Epidermal melanocyte (primary cell): ENCODE measurements around the gene NPFFR2.
"Not testable (repeated sequence)": the region's sequence is repeated elsewhere in the genome, so short reads cannot be mapped to it uniquely, and the experiment has no call there.

Source experiments
- DNase-seq: peaks from one replicate; pipeline ENCODE4 v3.0.0; 2011; ENCODE audit warnings: low spot score; ENCODE audit not compliant: insufficient read length

Gene NPFFR2

DNA sequence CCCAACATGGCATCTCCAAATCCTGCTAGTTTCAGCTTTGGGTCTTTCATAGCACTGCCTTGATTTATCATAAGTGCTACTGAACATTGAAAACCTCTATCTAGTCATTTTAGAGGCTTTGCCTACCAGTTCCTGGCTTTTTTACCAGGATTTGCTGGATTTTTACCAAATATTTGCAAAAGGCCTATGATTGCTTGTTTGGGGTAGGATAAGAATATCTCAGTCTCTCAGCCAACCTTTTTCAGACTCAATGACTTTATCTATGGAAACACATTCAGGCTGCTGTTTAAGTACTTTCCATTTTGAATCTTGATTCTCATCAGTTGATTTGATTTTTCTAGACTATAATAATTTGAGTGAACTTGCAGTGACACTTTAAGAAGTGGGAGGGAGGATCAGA is 80.1 kb downstream of the NPFFR2 start:
- no peak for DNase-seq

DNA sequence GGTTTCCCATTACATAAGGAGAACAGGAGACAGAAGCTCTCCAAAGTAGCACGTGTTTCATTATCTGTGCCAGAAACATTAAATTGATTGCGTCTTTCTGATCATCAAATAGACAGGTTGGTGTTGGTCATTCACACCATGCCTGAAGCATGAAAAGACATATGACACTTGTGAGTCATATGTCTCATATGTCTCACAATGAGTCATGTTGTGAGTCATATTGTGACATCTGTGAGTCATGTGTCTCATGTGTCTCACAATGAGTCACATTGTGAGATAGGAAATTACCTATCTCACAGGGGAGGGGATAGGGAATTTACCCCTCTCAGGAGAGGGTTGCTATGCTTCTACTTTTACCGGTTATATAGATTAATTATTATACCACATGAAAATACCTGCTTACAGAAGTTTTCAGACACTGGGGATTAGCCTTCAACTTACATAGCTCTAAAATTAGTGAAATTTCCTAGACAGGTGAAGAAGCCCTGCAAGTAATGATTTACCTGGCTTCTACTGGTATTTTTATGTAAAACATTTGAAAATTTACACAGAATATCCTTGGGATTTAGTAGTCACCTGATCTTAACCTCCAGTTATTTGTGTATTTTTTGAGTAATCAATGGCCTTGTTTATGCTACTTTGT is 80.8 kb downstream of the NPFFR2 start:
- no peak for DNase-seq

DNA sequence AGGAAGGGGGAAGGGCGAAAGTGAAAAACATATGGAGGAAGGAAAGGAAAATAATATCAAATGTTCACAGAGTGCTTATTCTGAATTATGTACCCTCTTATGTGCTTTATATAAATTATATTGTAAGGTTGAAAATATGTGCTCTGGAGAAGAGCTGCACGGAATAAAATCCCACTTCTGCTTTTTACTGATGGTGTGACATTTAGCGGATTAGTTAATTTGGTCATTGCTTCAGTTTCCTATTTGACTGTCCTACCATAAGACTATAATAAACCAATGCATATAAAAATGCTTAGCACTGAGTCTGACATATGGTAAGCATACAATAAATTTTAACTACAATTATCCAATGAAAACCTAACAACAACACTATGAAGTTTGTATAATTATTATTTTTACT is 86.2 kb downstream of the NPFFR2 start:
- DNase-seq: no peak

DNA sequence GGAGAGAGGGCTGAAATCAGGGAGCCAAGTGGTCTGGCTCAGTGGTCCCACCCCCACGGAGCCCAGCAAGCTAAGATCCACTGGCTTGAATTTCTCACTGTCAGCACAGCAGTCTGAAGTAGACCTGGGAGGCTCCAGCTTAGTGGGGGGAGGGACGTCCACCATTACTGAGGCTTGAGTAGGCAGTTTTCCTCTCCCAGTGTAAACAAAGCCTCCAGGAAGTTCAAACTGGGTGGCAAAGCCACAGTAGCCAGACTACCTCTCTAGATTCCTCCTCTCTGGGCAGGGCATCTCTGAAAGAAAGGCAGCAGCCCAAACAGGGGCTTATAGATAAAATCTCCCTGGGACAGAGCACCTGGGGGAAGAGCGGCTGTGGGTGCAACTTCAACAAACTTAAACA is 88.1 kb downstream of the NPFFR2 start:
- no peak for DNase-seq

DNA sequence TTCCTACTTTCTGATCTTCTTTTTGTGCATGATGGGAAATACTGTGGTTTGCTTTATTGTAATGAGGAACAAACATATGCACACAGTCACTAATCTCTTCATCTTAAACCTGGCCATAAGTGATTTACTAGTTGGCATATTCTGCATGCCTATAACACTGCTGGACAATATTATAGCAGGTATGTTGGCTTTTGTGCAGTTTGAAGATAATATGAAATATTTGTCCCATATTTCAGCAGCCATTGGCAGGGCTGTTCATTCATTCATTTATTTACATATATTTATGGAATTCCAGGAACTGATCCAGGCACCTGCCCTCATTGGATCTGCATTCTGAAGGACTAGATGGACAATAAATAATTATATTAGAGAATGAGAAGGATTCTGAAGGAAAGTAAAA is 96.9 kb downstream of the NPFFR2 start:
- DNase-seq: no peak

DNA sequence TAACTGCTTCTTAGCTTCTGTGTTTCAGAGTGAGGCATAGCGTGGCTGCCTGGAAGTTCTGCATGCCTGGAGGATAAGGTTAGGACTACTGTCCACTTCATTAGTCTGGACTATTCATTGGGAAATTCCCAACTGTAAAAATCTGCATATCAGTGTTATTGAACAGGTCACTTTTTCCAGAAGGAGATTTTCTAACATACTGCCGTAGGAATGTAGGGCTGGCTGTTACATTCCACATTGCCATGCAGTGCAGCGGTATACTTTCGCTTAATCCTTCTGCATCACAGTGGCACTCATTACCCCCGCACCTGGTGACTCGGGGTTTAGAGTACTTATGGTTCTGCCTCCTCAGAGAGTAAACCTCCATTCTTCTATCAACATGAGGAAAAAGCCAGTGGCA is 104.6 kb downstream of the NPFFR2 start:
- DNase-seq: no peak

DNA sequence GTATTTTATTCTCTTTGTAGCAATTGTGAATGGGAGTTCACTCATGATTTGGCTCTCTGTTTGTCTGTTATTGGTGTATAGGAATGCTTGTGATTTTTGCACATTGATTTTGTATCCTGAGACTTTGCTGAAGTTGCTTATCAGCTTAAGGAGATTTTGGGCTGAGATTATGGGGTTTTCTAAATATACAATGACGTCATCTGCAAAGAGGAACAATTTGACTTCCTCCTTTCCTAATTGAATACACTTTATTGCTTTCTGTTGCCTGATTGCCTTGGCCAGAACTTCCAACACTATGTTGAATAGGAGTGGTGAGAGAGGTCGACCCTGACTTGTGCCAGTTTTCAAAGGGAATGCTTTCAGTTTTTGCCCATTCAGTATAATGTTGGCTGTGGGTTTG is 108.2 kb downstream of the NPFFR2 start:
- DNase-seq: not testable (repeated sequence)

DNA sequence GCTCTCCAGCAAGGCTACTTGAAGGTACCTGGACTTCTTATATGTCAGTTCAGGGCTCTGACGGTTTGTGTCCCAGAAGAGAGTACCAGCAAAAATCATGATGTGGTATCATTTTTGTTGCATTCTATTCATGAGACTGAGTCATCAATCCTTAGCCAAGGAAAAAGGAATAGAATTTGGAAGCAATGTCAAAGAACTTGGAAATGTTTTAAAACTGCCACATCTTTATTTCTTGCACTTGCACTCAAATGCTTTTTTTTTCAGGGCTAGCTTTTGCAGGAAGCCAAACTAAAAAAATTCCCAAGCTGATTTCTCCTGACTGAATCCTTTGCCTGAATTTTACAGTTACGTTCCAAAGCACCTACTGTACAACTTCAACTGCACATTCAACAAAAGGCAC is 112.4 kb downstream of the NPFFR2 start:
- DNase-seq: no peak

DNA sequence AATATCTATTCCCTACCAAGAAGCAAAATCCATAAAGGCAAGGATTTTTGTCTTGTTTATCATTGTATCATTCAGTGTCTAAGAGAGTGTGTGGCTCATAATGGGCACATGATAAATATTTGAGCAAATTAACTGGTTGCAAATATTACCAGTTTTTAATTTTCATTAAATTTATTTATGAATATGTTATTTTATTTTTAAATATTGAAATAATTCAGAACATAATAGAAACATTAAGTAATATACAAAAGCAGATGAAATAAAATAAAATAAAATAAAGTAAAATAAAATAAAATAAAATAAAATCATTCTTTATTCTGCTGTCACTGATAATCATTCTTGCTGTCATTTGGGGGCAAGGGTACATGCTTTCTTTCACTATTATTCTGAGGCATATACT is 120.9 kb downstream of the NPFFR2 start:
- DNase-seq: no peak

DNA sequence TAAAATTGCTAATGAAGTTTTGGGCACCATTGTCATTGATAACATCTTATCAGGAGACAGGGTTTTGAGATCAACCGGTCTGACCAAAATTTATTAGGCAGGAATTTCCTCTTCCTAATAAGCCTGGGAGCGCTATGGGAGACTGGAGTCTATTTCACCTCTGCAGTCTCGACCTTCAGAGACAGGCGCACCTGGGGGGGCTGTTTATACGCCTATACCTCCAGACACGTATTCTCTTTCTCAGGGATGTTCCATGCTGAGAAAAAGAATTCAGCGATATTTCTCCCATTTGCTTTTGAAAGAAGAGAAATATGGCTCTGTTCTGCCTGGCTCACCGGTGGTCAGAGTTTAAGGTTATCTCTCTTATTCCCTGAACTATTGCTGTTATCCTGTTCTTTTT is 121.8 kb downstream of the NPFFR2 start:
- not testable (repeated sequence) for DNase-seq

DNA sequence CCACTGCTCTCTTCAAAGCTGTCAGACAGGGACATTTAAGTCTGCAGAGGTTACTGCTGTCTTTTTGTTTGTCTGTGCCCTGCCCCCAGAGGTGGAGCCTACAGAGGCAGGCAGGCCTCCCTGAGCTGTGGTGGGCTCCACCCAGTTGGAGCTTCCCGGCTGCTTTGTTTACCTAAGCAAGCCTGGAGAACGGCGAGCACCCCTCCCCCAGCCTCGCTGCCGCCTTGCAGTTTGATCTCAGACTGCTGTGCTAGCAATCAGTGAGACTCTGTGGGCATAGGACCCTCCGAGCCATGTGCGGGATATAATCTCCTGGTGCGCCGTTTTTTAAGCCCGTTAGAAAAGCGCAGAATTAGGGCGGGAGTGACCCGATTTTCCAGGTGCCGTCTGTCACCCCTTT is 137.5 kb downstream of the NPFFR2 start:
- DNase-seq: not testable (repeated sequence)

DNA sequence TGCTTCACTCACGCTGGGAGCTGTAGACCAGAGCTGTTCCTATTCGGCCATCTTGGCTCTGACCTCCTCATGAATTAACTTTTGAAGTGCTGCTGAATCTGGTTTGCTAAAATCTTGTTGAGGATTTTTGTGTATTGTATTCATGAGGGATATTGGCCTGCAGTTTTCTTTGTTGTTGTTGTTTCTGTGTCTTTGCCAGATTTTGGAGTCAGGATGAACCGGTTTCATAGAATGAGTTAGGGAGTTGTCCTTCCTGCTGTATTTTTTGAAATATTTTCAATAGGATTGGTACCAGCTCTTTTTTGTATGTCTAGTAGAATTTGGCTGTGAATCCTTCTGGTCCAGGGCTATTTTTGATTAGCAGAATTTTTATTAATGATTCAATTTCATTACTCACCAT is 138.1 kb downstream of the NPFFR2 start:
- no peak for DNase-seq

DNA sequence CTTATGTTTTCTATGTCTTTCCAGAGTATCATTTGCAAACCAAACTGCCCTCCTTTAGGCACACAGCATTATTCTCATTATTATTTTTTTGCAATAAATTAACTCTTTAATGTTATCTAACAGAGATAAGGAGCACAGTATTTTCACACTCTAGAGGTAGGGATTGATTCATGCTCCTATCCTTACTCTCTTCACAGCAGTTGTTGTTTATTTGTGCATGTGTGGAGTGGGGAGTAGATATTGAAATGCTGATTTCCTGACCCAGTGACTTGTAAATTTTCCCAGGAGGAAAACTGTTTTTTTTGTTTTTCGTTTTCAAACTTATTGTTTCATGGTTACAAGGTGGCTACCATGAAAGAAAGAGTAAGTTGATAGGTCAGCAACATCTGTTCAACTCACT is 140.0 kb downstream of the NPFFR2 start:
- DNase-seq: no peak

DNA sequence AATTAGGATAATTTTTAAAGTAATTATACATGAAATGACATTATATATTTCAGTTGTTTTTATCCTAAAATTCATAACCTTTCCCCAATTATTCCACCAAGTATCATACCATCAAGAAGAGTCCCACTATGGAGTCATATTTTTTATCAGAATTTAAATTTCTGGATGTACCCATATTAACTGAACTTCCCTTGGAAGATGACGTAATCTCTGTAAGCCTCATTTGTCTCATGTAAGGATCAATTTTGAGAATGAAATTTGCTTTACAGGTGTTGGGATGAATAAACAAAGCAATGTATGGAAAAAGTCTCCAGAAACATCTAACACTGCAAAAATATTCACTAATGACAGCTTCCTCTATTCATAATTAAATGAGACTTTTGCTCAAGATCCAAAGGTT is 147.5 kb downstream of the NPFFR2 start:
- DNase-seq: no peak

DNA sequence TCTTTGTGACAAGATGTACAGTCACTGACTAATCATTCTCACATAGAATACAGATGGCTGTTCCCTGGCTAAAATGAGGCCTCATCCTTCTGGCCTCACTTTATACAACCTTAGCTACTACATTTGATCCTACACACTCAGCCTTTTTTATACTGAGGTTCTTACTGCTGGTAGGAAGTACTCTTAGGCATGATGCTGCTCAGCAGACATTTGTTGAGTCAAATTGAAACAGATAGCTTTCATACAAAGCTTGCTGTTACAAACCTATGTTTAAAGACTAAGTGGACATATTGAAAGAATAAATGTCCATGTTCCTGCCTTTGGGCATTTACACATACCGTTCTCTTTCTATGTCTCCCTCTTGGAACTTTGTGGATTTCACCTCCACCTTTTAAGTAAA is 154.9 kb downstream of the NPFFR2 start:
- DNase-seq: no peak

DNA sequence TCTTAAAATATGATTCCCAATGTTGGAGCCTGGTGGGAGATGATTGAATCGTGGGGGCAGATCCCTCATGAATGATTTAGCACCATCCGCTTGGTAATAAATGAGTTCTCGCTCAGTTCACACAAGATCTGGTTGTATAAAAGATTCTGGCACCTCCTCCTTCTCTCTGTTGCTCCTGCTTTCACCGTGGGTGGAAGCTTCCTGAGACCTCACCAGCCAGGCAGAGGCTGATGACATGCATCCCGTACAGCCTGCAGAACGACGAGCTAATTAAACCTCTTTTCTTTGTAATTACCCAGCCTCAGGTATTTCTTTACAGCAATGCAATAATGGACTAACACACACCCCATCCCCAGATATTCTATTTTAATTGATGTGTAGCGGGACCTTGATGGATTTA is 162.2 kb downstream of the NPFFR2 start:
- no peak for DNase-seq

DNA sequence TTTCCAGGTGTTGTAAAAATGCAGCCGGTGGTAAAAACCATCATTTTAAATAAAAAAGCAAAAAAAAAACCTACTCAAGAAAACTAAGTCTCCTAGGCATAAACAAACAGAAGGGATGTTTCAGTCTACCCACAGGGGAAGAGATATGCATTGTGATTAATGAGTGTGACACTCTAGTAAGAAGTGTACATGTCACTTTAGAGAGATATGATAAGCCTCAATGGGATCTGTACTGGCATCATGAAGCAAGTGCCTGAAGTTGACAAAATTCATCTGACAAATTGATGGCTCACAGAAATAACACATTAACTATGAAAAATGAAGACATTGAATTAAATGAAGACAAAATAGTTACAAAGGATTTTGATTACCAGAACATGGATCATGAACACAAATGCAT is 162.7 kb downstream of the NPFFR2 start:
- no peak for DNase-seq
